ENCODE data around the gene DDO. TPM values are rescaled to one million over a fixed set of nuclear protein-coding genes. Genes with fewer than 3 reads are reported as not detected.

DDO gene
- total RNA-seq, 1 donor from 2014 or later: not detected

DNA sequence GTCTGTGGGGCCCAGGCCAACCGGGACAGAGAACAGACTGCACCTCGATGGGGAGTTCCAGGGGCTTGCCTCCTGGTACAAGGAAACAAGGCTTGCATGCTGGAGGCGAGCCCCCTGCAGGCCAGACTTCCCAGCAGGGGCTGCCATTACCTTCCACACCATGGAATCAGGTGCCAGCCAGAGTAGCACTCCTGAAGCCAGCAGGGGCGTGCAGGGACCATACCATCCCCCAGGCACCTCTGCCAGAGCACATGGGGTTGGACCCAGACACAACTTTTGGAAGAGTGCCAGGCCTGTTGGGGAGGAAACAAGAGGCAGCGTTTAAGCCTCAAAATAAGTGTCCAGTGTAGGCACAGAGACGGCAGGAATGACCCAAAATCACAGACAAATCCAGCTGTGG is 6.5 kb downstream of the DDO start:
- DNase-seq: no peak
- Mint-ChIP-seq H3K4me1 (no peaks in the 10 kb centered on the region), H3K36me3 (ENCODE audit: low read depth) (no peaks in the 10 kb centered on the region), H3K27me3 (peaks cover 1% of the 10 kb centered on the region), H3K4me3 (no peak overlapping the region), H3K27ac (no peak overlapping the region), H3K9me3 (no peaks in the 10 kb centered on the region)
- intact Hi-C loops (cut with micrococcal nuclease): no loop called here

DNA sequence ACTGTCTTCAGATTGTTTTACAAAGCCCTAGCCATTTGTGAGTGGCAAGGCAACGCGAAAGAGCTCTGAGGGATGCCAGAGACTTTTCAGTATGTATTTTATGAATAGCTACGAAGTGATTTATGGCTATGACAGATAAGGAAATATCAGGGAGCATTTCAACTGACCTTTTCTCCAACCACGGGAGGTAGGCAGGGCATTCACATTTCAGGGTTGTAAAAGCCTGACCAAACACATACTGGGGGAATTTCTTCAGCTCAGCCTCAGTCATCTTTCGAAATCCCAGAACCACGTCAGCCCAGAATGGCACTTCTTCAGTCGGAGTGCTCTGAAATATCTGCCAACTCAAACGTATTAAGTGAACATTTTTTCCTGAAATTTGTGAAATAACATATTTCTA is 10.8 kb downstream of the DDO start:
- peaks cover 8% of the 10 kb centered on the region for H3K27me3 Mint-ChIP-seq
- H3K4me3 Mint-ChIP-seq: no peak overlapping the region
- H3K27ac Mint-ChIP-seq: no peak overlapping the region
- no peaks in the 10 kb centered on the region for H3K36me3 Mint-ChIP-seq (ENCODE audit: low read depth)
- no peaks in the 10 kb centered on the region for H3K4me1 Mint-ChIP-seq
- no peak for DNase-seq
- H3K9me3 Mint-ChIP-seq: no peaks in the 10 kb centered on the region
- intact Hi-C loops (cut with micrococcal nuclease): no loop called here

DNA sequence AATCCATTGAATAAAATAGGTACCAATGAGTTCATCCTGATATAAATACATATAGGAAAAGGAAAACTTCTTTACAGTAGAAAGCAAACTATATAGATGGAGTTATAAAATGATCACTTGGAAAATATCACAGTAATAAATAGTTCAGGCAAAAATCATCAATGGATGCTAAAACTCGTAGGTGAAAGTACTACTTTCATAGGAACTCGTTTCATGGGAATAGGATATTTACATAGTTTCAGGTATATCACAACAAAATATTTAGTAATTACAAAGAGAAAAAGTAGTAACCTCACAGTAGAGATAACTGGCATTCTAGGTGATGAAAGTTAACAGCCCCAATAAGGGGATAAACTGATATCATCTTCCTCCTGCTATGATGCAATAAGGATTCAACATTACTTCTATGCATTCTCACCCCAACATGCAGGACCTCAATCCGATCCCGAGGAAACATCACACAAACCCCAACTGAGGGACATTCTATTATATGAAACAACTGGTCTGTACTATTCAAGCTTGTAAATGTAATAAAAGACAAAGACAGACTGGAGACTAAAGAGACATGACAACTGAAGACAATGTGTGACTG is 13.7 kb downstream of the DDO start:
- H3K27ac Mint-ChIP-seq: no peak overlapping the region
- no peak overlapping the region for H3K4me3 Mint-ChIP-seq
- peaks cover 8% of the 10 kb centered on the region for H3K27me3 Mint-ChIP-seq
- no peaks in the 10 kb centered on the region for H3K9me3 Mint-ChIP-seq
- H3K36me3 Mint-ChIP-seq (ENCODE audit: low read depth): no peaks in the 10 kb centered on the region
- H3K4me1 Mint-ChIP-seq: no peaks in the 10 kb centered on the region
- no peak for DNase-seq
- intact Hi-C loops (cut with micrococcal nuclease): no loop called here

DNA sequence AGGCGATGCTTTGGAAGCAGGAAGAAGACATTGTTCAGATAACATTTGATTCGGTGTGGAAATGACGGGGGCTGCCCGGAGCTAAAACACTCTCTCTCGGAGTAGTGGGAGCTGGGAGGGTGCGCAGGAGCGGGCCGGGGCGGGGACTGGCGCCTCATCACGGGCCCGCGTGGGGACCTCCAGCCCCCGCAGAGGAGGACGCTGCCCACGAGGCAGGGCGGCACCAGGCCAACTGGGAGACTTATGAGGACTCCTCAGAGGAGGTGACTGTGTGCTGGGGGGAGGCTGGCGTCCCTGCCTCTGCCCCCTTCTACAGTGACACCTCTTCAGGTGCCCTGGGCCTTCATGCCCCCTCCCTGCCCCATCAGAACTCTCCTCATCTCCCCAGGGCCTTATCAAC is 15.2 kb downstream of the DDO start:
- H3K36me3 Mint-ChIP-seq (ENCODE audit: low read depth): no peaks in the 10 kb centered on the region
- intact Hi-C loops (cut with micrococcal nuclease): no loop called here
- no peak overlapping the region for H3K4me3 Mint-ChIP-seq
- no peaks in the 10 kb centered on the region for H3K9me3 Mint-ChIP-seq
- H3K4me1 Mint-ChIP-seq: no peaks in the 10 kb centered on the region
- DNase-seq: no peak
- H3K27ac Mint-ChIP-seq: no peak overlapping the region
- peaks cover 8% of the 10 kb centered on the region for H3K27me3 Mint-ChIP-seq

DNA sequence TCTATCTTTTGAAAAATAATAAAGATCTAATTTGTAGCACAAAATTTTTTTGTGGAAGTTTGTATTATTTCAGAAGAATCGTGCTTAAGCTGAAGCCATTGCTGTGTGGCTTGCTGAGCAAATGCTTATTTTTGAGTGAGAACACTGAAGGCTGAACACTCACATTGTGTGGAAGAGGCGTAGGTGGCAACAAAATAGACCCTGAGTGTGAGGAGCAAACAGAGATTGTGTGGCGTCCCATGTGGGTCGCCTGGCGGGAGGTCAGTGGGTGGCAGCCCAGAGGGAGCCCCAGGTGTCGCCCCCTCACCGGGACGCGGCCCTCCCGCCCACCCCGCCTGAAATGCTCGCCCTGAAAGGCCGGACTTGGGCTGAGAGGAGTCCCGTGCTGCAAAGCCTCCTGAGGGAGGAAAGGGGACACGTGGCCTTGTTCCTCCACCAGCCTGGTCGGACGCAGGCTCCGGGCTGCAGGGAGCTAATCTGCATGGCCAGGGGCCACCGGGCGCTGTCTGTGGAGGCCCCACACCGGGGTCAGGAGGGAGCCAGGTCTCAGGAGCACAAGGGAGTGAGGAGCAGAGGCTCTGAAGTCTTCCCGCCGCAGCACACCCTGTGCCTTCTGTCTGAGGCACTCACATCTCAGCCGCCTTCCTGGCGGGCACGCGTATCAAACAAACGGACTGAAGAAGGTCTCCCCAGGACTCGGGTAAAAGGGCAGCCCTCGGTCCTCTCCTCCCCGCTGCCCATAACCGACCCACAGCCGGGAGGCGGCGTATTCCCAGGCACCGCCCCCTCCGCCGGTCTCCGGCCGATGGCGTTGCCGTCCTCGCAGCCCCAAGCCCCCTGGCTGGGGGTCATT is 15.9 kb downstream of the DDO start:
- Mint-ChIP-seq H3K4me1 (no peaks in the 10 kb centered on the region), H3K27ac (no peak overlapping the region), H3K9me3 (no peaks in the 10 kb centered on the region), H3K27me3 (peaks cover 8% of the 10 kb centered on the region), H3K4me3 (no peak overlapping the region), H3K36me3 (ENCODE audit: low read depth) (no peaks in the 10 kb centered on the region)
- intact Hi-C loops (cut with micrococcal nuclease): no loop called here
- no peak for DNase-seq

DNA sequence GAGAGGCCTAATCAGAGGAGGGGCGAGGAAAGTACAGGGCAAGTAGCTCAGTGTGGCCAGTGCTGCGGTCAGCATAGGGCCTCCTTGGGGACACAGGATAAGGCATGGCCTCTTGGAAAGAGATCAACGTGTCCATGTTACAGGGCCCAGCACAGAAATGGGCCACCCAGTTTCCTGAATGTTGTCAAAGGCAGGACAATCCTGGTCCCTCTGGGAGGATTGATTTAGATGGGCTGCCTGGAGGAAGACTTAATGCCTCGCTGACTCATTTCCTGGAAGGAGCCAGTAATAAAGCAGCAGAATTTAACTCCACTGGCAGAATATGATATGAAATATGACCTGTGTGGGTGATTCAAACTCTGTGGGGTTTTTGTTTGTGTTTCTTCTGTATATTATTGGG is 16.6 kb downstream of the DDO start:
- H3K4me3 Mint-ChIP-seq: no peak overlapping the region
- H3K27me3 Mint-ChIP-seq: peaks cover 7% of the 10 kb centered on the region
- no peaks in the 10 kb centered on the region for H3K4me1 Mint-ChIP-seq
- H3K9me3 Mint-ChIP-seq: no peaks in the 10 kb centered on the region
- no peaks in the 10 kb centered on the region for H3K36me3 Mint-ChIP-seq (ENCODE audit: low read depth)
- no peak for DNase-seq
- H3K27ac Mint-ChIP-seq: no peak overlapping the region
- intact Hi-C loops (cut with micrococcal nuclease): no loop called here

DNA sequence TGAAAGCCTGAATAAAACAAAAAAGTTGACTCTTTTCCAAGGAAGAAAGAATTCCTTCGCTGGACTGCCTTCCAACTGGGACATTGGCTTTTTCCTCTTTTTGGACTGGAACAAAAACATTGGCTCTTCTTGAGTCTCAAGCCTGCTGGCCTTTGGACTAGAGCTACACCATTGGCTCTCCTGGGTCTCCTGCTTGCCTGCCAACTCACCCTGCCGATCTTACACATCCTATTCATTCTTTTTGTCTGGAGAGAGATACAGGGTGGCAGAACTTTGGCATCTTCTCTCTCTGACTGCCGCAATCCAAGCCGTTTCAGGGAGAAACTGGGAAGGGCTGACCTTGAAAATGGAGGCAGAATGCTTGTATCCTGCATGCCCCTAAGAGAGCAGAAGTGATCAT is 20.2 kb downstream of the DDO start:
- H3K27me3 Mint-ChIP-seq: no peaks in the 10 kb centered on the region
- intact Hi-C loops (cut with micrococcal nuclease): no loop called here
- H3K36me3 Mint-ChIP-seq (ENCODE audit: low read depth): no peaks in the 10 kb centered on the region
- DNase-seq: no peak
- H3K9me3 Mint-ChIP-seq: no peaks in the 10 kb centered on the region
- H3K27ac Mint-ChIP-seq: no peak overlapping the region
- no peaks in the 10 kb centered on the region for H3K4me1 Mint-ChIP-seq
- H3K4me3 Mint-ChIP-seq: no peak overlapping the region

DNA sequence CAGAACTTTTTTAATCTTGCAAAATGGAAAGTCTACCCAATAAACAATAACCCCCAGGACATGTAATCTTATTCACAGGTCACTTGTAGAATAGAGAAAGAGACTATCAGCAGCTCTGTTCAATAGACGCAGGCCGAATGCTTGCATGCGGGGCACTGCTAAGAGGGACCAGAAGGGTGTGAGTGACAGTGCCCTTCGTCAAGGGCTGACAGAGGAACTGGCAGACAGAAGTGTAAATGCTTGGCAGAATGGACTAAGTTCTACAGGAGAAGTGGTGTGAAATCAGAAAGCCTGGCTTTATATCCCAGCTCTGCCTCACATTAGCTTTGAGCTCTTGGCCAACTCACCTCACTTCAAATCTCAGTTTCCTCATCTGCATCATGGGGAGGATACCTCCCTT is 21.0 kb downstream of the DDO start:
- Mint-ChIP-seq H3K9me3 (no peaks in the 10 kb centered on the region), H3K27me3 (no peaks in the 10 kb centered on the region), H3K27ac (no peak overlapping the region), H3K36me3 (ENCODE audit: low read depth) (no peaks in the 10 kb centered on the region), H3K4me1 (peaks cover 5% of the 10 kb centered on the region), H3K4me3 (no peak overlapping the region)
- intact Hi-C loops (cut with micrococcal nuclease): loop anchor here (5.0 kb wide), 1 partner anchor 342 kb away; no protein-coding TSS in a partner anchor
- no peak for DNase-seq

DNA sequence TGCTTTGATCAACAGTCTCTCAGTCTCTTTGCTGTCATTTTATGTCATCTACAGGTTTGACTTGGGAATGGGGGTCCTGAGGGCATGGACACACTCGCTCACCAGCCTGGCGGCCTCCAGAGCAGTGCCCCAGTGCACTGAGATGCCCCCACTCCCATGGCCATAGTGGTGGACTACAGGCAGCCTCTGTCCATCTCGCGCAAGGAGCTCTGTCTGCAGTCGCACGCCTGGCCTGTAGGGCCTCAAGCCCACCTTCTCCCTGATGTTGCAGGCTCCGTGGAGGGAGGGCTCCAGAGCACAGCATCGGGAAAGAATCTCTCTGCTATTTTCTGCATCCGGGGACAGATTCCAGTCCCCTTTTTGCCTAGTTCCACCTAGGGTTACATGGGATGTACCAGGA is 22.6 kb downstream of the DDO start:
- no peaks in the 10 kb centered on the region for H3K27me3 Mint-ChIP-seq
- no peaks in the 10 kb centered on the region for H3K36me3 Mint-ChIP-seq (ENCODE audit: low read depth)
- H3K27ac Mint-ChIP-seq: no peak overlapping the region
- H3K9me3 Mint-ChIP-seq: no peaks in the 10 kb centered on the region
- intact Hi-C loops (cut with micrococcal nuclease): loop anchor here (5.0 kb wide), 1 partner anchor 340 kb away; no protein-coding TSS in a partner anchor
- no peak for DNase-seq
- no peak overlapping the region for H3K4me3 Mint-ChIP-seq
- peaks cover 5% of the 10 kb centered on the region for H3K4me1 Mint-ChIP-seq

DNA sequence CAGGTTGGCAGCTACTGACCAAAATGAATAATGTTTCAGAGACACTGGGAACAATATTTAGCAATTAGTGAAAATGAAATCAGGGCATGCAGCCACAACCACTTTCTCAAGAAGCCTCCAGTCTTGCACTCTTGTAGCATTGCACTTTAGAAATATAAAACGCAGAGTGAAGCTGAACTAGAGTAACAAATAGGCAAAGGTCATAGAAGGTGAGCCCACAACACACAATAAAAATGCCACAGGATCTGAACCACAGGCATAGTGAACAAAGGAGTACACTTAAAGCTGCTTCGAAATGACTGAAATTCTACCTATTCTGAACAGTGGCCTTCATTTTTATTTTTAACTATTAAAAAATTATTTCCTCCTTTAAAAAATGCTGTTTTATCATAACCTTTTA is 25.0 kb downstream of the DDO start:
- DNase-seq: no peak
- peaks cover 5% of the 10 kb centered on the region for H3K4me1 Mint-ChIP-seq
- H3K27ac Mint-ChIP-seq: no peak overlapping the region
- no peak overlapping the region for H3K4me3 Mint-ChIP-seq
- intact Hi-C loops (cut with micrococcal nuclease): loop anchor here (2.0 to 5.0 kb wide), 3 partner anchors 338 to 864 kb away; no protein-coding TSS in a partner anchor
- H3K27me3 Mint-ChIP-seq: peaks cover 2% of the 10 kb centered on the region
- H3K9me3 Mint-ChIP-seq: no peaks in the 10 kb centered on the region
- H3K36me3 Mint-ChIP-seq (ENCODE audit: low read depth): no peaks in the 10 kb centered on the region

DNA sequence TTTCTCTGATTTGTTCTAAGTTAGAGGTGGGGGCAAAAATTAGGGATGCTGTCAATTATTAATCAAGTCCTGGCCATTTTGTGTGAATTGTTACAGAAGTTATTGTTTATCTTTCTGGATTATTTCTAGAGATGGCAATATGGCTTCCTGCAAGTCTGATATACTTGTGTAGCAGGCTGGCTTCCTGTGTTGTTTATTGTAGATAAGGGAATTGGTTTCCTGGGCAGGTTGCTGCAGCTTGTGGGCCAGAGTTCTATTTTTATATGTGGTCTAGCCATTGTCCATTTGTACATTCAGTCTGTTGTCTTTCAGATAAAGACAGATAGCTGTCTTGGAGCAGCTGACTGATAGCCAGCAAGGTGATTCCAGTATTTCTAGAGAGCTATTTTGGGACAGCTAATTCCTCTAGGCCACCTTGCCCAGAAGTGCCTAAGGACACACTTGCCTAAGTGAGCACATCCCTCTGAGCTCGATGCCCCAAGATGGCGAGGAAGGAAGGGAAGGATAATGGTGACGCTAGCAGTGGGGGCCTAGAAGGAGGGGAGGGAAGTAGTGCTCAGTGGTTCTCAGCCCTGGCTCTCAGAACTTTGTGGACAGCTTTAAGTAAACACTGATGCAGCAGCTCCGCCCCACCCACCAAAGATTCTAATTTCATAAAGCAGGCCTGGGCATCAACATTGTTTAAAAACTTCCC is 25.5 kb downstream of the DDO start:
- intact Hi-C loops (cut with micrococcal nuclease): loop anchor here (2.0 to 5.0 kb wide), 3 partner anchors 338 to 863 kb away; no protein-coding TSS in a partner anchor
- H3K4me1 Mint-ChIP-seq: peaks cover 5% of the 10 kb centered on the region
- H3K27ac Mint-ChIP-seq: no peak overlapping the region

DNA sequence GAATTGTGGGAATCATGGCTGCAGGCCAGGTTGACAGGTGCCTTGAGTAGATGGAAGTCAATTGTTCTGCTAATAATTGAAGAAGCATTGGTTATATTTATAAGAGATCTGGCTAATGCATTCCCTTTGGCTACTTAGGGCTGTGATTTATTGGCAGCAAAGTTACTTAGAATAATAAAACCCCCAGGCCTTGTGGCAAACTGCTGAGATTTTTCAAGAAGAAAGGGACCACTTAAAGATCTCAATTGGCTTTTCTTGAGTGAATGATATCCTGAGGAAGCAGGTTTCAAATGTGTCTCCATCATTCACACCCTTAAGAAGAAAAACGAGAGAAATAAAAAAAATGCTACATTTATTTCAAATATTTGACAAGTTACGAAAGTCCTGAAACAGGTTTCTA is 27.4 kb downstream of the DDO start:
- Mint-ChIP-seq H3K9me3 (no peaks in the 10 kb centered on the region), H3K36me3 (ENCODE audit: low read depth) (no peaks in the 10 kb centered on the region), H3K4me3 (no peak overlapping the region), H3K27me3 (peaks cover 5% of the 10 kb centered on the region), H3K4me1 (peaks cover 5% of the 10 kb centered on the region), H3K27ac (no peak overlapping the region)
- intact Hi-C loops (cut with micrococcal nuclease): no loop called here
- no peak for DNase-seq

More for the DNA sequence above, 25.5 kb downstream of the DDO start:
- Mint-ChIP-seq H3K4me3 (no peak overlapping the region), H3K36me3 (ENCODE audit: low read depth) (no peaks in the 10 kb centered on the region), H3K9me3 (no peaks in the 10 kb centered on the region), H3K27me3 (peaks cover 2% of the 10 kb centered on the region)
- no peak for DNase-seq

DNA sequence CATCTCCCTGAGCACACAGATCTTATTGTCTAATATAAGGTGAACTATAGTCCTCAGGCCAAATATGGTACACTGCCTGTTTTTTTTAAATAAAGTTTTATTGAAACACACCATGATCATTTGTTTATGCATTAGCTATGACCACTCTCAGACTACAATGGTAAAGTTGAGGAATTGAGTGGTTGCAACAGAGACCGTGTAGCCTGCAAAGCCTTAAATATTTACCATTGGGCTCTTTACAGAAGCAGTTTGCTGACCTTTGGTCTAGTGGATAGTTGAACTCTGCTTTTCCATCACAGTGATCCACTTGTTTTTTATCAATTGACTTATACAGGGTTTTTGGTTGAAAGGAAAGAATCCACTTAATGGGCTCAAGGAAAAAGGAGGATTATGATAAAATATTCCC is 29.9 kb downstream of the DDO start:
- intact Hi-C loops (cut with micrococcal nuclease): no loop called here
- H3K36me3 Mint-ChIP-seq (ENCODE audit: low read depth): no peaks in the 10 kb centered on the region
- DNase-seq: no peak
- H3K4me3 Mint-ChIP-seq: no peak overlapping the region
- peaks cover 6% of the 10 kb centered on the region for H3K9me3 Mint-ChIP-seq
- no peak overlapping the region for H3K27ac Mint-ChIP-seq
- H3K4me1 Mint-ChIP-seq: peaks cover 5% of the 10 kb centered on the region
- H3K27me3 Mint-ChIP-seq: peaks cover 10% of the 10 kb centered on the region

DNA sequence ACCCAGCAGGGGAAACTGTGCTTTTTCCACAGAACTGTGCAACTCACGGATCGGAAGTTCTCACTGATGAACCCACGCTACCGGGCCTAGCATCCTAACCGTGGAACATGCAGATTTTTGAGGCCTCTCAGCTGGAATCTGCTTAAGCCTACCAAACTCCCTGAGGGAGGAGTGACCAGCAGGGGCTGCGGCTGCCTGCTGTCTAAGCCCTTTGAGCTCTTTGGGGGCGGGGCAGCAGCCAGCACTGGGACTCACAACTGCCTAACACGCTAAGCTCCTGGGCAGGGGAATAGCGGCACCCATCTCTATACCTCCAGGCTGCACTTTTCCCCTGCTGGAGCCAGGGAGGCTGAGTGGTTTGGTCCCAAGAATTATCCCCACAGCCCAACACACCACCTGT is 36.8 kb downstream of the DDO start:
- Mint-ChIP-seq H3K9me3 (peaks cover 6% of the 10 kb centered on the region), H3K27ac (no peak overlapping the region), H3K27me3 (peaks cover 10% of the 10 kb centered on the region), H3K4me3 (no peak overlapping the region), H3K4me1 (no peaks in the 10 kb centered on the region), H3K36me3 (ENCODE audit: low read depth) (no peaks in the 10 kb centered on the region)
- intact Hi-C loops (cut with micrococcal nuclease): no loop called here
- DNase-seq: no peak
